Glutamatergic neuron (in vitro differentiated cells): ENCODE results near the gene BCAP31. TPM values are rescaled to one million over a fixed set of nuclear protein-coding genes. Genes with fewer than 3 reads are reported as not detected.

Experiments used
- DNase-seq: peaks from one replicate; pipeline ENCODE4 v3.0.0; 2022
- H3K27ac Mint-ChIP-seq: one replicate; pipeline ENCODE4 v1.8.0; 2020; ENCODE audit warnings: mild to moderate bottlenecking, mixed read lengths, inconsistent platforms; ENCODE audit not compliant: unreplicated experiment
- H3K27me3 Mint-ChIP-seq: one replicate; pipeline ENCODE4 v1.8.0; 2020; ENCODE audit warnings: mild to moderate bottlenecking, moderate library complexity, mixed read lengths, inconsistent platforms; ENCODE audit not compliant: unreplicated experiment
- H3K36me3 Mint-ChIP-seq: one replicate; pipeline ENCODE4 v1.8.0; 2020; ENCODE audit warnings: mild to moderate bottlenecking, mixed read lengths, inconsistent platforms; ENCODE audit not compliant: unreplicated experiment
- H3K4me1 Mint-ChIP-seq: one replicate; pipeline ENCODE4 v1.8.0; 2020; ENCODE audit warnings: mild to moderate bottlenecking, low read depth, mixed read lengths, inconsistent platforms; ENCODE audit not compliant: unreplicated experiment
- H3K4me3 Mint-ChIP-seq: one replicate; pipeline ENCODE4 v1.8.0; 2020; ENCODE audit warnings: mild to moderate bottlenecking, mixed read lengths, inconsistent platforms; ENCODE audit not compliant: unreplicated experiment
- H3K9me3 Mint-ChIP-seq: one replicate; pipeline ENCODE4 v1.8.0; 2020; ENCODE audit warnings: mild to moderate bottlenecking, moderate library complexity, mixed read lengths, inconsistent platforms; ENCODE audit not compliant: unreplicated experiment
- CTCF ChIP-seq: fragments of 200-600 bp; sonication (generic); IDR thresholded peaks from one replicate; pipeline ENCODE4 v1.5.0; 2021; ENCODE audit not compliant: partially characterized antibody, unreplicated experiment
- total RNA-seq: library from RNA; stranded (reverse); fragmentation: NEBNext Ultra II Directional; extraction: Animal tissue kit (Norgen Biotek cat#: 25700); gene quantifications from one replicate; pipeline ENCODE4 v1.2.1, GENCODE V29; 2021; ENCODE audit not compliant: unreplicated experiment

The BCAP31 gene
- total RNA-seq, 1 donor from 2014 or later: 155 TPM

DNA sequence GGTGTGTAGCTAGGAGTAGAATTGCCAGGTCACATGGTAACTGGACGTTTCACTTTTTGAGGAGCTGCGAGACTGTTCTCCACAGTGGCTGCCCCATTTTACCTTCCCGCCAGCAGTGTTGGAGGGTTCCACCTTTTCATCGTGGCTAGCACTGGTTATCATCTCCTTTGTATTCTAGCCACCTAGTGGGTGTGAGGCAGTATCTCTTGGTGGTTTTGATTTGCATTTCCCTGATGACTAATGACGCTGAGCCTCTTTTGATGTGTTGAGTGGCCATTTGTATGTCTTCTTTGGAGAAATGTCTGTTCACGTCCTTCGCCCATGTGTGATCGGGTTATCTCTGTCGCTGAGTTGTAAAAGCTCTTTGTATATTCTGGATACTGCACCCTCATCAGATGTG is 11.1 kb upstream of the BCAP31 start:
- H3K27me3 Mint-ChIP-seq: peaks cover 5% of the 10 kb centered on the region
- H3K4me3 Mint-ChIP-seq: no peak overlapping the region
- no peak overlapping the region for H3K27ac Mint-ChIP-seq
- H3K9me3 Mint-ChIP-seq: peaks cover 2% of the 10 kb centered on the region
- peaks cover 16% of the 10 kb centered on the region for H3K36me3 Mint-ChIP-seq
- peaks cover 1% of the 10 kb centered on the region for H3K4me1 Mint-ChIP-seq
- TF ChIP-seq CTCF: no peak
- no peak for DNase-seq

DNA sequence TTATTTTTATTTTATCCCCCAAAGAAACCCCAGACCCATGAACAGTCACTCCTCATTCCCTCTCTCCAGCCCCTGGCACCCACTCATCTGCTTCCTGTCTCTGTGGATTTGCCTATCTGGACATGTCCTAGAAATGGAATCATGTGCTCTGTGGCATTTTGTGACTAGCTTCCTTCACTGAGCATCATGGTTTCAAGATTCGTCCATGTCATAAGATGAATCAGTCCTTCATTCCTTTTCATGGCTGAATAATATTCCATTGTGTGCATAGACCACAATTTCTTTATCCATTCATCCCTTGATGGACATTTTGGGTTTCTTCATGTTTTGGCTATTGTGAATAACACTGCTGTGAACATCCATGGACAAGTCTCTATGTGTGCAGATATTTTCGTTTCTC is 10.7 kb upstream of the BCAP31 start:
- H3K36me3 Mint-ChIP-seq: peaks cover 16% of the 10 kb centered on the region
- no peak overlapping the region for H3K27ac Mint-ChIP-seq
- TF ChIP-seq CTCF: no peak
- H3K27me3 Mint-ChIP-seq: peaks cover 5% of the 10 kb centered on the region
- DNase-seq: no peak
- H3K4me1 Mint-ChIP-seq: peaks cover 1% of the 10 kb centered on the region
- peaks cover 2% of the 10 kb centered on the region for H3K9me3 Mint-ChIP-seq
- no peak overlapping the region for H3K4me3 Mint-ChIP-seq

DNA sequence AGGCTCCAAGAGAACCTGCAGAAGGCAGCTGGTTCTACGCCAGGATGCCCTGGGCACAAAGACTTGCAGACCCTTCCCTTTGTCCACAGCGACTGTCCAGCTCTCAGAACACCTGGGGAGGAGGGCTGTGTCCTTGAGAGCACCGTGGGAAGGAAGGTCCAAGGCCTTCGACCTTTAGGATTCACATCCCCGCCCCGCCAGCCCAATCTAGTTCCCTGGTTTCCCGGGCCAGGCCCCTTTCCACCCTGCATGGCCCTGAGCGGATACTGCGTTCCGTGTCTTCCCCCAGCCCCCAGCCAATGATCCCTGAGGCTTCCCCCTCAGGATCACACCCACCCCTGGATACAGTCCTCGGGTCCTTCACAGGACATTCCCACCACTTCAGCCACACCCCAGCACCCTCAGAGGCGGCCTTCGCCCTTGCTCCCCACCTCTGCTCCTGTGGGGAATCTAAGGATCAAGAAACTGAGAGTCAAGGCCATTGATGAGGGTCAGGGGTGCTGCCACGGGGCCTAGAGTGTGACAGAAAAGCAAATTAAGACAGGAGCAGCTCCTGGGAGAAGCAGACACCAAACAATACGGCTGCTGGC is 9.6 kb upstream of the BCAP31 start:
- Mint-ChIP-seq H3K4me3 (no peak overlapping the region), H3K4me1 (peaks cover 1% of the 10 kb centered on the region), H3K9me3 (peaks cover 2% of the 10 kb centered on the region), H3K27me3 (peaks cover 5% of the 10 kb centered on the region), H3K36me3 (peaks cover 16% of the 10 kb centered on the region), H3K27ac (no peak overlapping the region)
- no peak for TF ChIP-seq CTCF
- no peak for DNase-seq

DNA sequence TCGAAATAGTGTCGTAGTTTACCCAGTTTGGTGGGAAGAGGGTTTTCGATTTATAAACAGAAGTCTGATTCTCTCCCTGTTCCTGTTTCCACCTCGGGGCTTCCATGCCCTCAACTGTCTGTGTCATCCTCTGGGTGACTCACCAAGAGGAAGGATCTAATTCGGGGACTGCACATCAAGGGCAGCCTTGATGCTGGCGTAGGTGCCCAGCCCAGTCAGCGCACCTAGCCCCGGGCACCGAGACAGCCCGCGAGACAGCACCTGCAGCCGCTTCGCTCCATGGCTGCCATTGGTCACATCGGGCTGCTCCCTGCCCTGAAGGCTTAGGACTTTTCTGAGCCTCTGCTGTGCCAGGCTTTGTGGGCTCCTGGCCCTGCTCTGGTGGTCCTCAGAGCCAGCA is 8.2 kb upstream of the BCAP31 start:
- Mint-ChIP-seq H3K27ac (no peak overlapping the region), H3K27me3 (peaks cover 5% of the 10 kb centered on the region), H3K9me3 (peaks cover 4% of the 10 kb centered on the region), H3K4me3 (no peak overlapping the region), H3K36me3 (peaks cover 16% of the 10 kb centered on the region), H3K4me1 (peaks cover 2% of the 10 kb centered on the region)
- TF ChIP-seq CTCF: no peak
- no peak for DNase-seq

- Mint-ChIP-seq H3K27ac (no peak overlapping the region), H3K9me3 (peaks cover 4% of the 10 kb centered on the region), H3K36me3 (peaks cover 16% of the 10 kb centered on the region), H3K4me1 (peaks cover 6% of the 10 kb centered on the region), H3K4me3 (no peak overlapping the region), H3K27me3 (peaks cover 5% of the 10 kb centered on the region)
- DNase-seq: no peak
- TF ChIP-seq CTCF: no peak
These were observed 7.6 kb upstream of the BCAP31 start for GRCh38 chrX:153731845-153732215.
